ENCODE results near the gene RGS18. TPM values are rescaled to one million over a fixed set of nuclear protein-coding genes. Genes with fewer than 3 reads are reported as not detected.

The RGS18 gene
- total and polyA plus RNA-seq, 2 experiments from 2014 or later = not detected

DNA sequence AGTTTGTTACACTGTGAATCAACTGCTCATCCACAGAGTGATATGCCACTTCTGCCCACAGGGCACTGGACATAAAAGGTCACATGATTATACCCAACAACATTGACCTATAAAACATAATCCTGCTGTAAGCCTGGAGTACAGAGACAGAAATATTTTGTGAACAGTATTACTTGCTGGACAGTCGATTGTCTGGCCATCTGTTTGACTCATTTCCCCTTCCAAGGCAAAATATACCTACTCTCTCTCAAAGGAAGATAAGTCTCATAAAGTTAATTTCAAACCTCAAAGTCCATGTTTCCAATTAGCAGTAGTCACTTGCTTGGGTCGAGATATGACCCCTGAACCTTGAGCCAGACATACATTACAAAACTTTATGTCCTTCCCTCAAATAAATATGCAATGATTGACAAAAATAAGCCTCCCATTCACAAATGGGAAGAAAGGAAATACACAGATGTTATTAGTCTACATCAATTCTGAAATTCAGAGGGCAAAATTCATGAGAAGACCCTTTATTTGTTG lies 39.3 kb upstream of the RGS18 start:
- no peaks in the 10 kb centered on the region for H3K4me1 ChIP-seq (ENCODE audit: insufficient read depth)
- H3K9me2 ChIP-seq (ENCODE audit: insufficient read depth) = no peaks in the 10 kb centered on the region
- H3K79me2 ChIP-seq (replicated peaks; ENCODE audit: insufficient read depth) = no peaks in the 10 kb centered on the region
- no peak overlapping the region for H3K27ac Mint-ChIP-seq
- ATAC-seq (no peak), DNase-seq (ENCODE audit: low spot score) (no peak)
- no peak overlapping the region for H3K4me3 ChIP-seq
- H3K36me3 ChIP-seq (ENCODE audit: insufficient read depth) = no peaks in the 10 kb centered on the region
- no peak overlapping the region for H3K27ac ChIP-seq (ENCODE audit: low read depth)
- H4K20me1 ChIP-seq (replicated peaks; ENCODE audit: insufficient read depth) = no peaks in the 10 kb centered on the region
- no peak overlapping the region for H2AFZ ChIP-seq
- H3F3A ChIP-seq (replicated peaks; ENCODE audit: low read depth) = no peaks in the 10 kb centered on the region
- H3K27me3 Mint-ChIP-seq (ENCODE audit: insufficient read depth, low read depth, poor library complexity) = peaks cover 3% of the 10 kb centered on the region
- H3K27me3 ChIP-seq (ENCODE audit: insufficient read depth) = no peaks in the 10 kb centered on the region
- TF ChIP-seq POLR2AphosphoS5 (IDR thresholded peaks at IDR 0.05; ENCODE audit: low read depth) (no peak), ZNF331 (CRISPR knock-in tag; IDR thresholded peaks at IDR 0.05; ENCODE audit: low read depth) (no peak), NANOG (IDR thresholded peaks at IDR 0.05; ENCODE audit: borderline replicate concordance) (no peak), EZH2 (IDR thresholded peaks at IDR 0.05; ENCODE audit: low read depth, unreplicated experiment) (no peak), STAT1 (IDR thresholded peaks at IDR 0.05; ENCODE audit: unreplicated experiment) (no peak), REST (IDR thresholded peaks at IDR 0.05; ENCODE audit: unreplicated experiment) (no peak), ZNF114 (CRISPR knock-in tag; IDR thresholded peaks at IDR 0.05) (no peak), EZH2phosphoT487 (IDR thresholded peaks at IDR 0.05; ENCODE audit: unreplicated experiment) (no peak), JUNB (IDR thresholded peaks at IDR 0.05; ENCODE audit: unreplicated experiment) (no peak), ETS1 (IDR thresholded peaks at IDR 0.05) (no peak), CTCF (conservative IDR thresholded peaks at IDR 0.05; ENCODE audit: low read depth in 2 of 2) (no peak), CREB1 (CRISPR knock-in tag; IDR thresholded peaks at IDR 0.05; ENCODE audit: low read depth) (no peak)
- TF ChIP-seq, protein P1, sequence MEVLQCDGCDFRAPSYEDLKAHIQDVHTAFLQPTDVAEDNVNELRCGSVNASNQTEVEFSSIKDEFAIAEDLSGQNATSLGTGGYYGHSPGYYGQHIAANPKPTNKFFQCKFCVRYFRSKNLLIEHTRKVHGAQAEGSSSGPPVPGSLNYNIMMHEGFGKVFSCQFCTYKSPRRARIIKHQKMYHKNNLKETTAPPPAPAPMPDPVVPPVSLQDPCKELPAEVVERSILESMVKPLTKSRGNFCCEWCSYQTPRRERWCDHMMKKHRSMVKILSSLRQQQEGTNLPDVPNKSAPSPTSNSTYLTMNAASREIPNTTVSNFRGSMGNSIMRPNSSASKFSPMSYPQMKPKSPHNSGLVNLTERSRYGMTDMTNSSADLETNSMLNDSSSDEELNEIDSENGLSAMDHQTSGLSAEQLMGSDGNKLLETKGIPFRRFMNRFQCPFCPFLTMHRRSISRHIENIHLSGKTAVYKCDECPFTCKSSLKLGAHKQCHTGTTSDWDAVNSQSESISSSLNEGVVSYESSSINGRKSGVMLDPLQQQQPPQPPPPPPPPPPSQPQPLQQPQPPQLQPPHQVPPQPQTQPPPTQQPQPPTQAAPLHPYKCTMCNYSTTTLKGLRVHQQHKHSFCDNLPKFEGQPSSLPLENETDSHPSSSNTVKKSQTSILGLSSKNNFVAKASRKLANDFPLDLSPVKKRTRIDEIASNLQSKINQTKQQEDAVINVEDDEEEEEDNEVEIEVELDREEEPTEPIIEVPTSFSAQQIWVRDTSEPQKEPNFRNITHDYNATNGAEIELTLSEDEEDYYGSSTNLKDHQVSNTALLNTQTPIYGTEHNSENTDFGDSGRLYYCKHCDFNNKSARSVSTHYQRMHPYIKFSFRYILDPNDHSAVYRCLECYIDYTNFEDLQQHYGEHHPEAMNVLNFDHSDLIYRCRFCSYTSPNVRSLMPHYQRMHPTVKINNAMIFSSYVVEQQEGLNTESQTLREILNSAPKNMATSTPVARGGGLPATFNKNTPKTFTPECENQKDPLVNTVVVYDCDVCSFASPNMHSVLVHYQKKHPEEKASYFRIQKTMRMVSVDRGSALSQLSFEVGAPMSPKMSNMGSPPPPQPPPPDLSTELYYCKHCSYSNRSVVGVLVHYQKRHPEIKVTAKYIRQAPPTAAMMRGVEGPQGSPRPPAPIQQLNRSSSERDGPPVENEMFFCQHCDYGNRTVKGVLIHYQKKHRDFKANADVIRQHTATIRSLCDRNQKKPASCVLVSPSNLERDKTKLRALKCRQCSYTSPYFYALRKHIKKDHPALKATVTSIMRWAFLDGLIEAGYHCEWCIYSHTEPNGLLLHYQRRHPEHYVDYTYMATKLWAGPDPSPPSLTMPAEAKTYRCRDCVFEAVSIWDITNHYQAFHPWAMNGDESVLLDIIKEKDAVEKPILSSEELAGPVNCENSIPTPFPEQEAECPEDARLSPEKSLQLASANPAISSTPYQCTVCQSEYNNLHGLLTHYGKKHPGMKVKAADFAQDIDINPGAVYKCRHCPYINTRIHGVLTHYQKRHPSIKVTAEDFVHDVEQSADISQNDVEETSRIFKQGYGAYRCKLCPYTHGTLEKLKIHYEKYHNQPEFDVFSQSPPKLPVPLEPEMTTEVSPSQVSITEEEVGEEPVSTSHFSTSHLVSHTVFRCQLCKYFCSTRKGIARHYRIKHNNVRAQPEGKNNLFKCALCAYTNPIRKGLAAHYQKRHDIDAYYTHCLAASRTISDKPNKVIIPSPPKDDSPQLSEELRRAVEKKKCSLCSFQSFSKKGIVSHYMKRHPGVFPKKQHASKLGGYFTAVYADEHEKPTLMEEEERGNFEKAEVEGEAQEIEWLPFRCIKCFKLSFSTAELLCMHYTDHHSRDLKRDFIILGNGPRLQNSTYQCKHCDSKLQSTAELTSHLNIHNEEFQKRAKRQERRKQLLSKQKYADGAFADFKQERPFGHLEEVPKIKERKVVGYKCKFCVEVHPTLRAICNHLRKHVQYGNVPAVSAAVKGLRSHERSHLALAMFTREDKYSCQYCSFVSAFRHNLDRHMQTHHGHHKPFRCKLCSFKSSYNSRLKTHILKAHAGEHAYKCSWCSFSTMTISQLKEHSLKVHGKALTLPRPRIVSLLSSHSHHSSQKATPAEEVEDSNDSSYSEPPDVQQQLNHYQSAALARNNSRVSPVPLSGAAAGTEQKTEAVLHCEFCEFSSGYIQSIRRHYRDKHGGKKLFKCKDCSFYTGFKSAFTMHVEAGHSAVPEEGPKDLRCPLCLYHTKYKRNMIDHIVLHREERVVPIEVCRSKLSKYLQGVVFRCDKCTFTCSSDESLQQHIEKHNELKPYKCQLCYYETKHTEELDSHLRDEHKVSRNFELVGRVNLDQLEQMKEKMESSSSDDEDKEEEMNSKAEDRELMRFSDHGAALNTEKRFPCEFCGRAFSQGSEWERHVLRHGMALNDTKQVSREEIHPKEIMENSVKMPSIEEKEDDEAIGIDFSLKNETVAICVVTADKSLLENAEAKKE (CRISPR knock-in tag; IDR thresholded peaks at IDR 0.05) = no peak
- peaks cover 4% of the 10 kb centered on the region; the same call in 1 of the 3 replicates for H3K9me3 Mint-ChIP-seq
- no peak overlapping the region for H3K4me2 ChIP-seq
- peaks cover 10% of the 10 kb centered on the region; the same call in 1 of the 3 replicates for H3K36me3 Mint-ChIP-seq (ENCODE audit: low read depth)
- peaks cover 6% of the 10 kb centered on the region; the same call in 2 of the 3 replicates for H3K4me1 Mint-ChIP-seq
- H3K4me3 Mint-ChIP-seq = no peak overlapping the region
